Upper lobe of left lung (tissue), 6 donors: ENCODE measurements around the gene OPRPN. TPM values are rescaled to one million over a fixed set of nuclear protein-coding genes. Genes with fewer than 3 reads are reported as not detected.

Source experiments
- ATAC-seq, 2 donors: fragments of 200-7000 bp; cut with Tn5 transposase; one replicate each; pipeline ENCODE4 v1.9.1; 2022; ENCODE audit warnings: mild to moderate bottlenecking in 2 of 2, moderate library complexity in 2 of 2; ENCODE audit not compliant: low FRiP score in 2 of 2
- DNase-seq, 2 donors: peaks; one replicate each; pipeline ENCODE4 v3.0.0-alpha.2; 2019 to 2020
- H3K27ac ChIP-seq, 4 donors: fragments of 200-600 bp; sonication (generic); one replicate each; pipeline ENCODE4 v1.5.1; 2016 to 2019
- H3K27me3 ChIP-seq, 4 donors: fragments of 200-600 bp; sonication (generic); one replicate each; pipeline ENCODE4 v1.5.1; 2017 to 2019
- H3K36me3 ChIP-seq, 4 donors: fragments of 200-600 bp; sonication (generic); one replicate each; pipeline ENCODE4 v1.5.1; 2016 to 2019
- H3K4me1 ChIP-seq, 4 donors: fragments of 200-600 bp; sonication (generic); one replicate each; pipeline ENCODE4 v1.5.1; 2018 to 2019
- H3K4me3 ChIP-seq, 4 donors: fragments of 200-600 bp; sonication (generic); one replicate each; pipeline ENCODE4 v1.5.1; 2017 to 2019; ENCODE audit warnings: mild to moderate bottlenecking in 2 of 4, moderate library complexity in 1 of 4
- H3K9me3 ChIP-seq, 4 donors: fragments of 200-600 bp; sonication (generic); one replicate each; pipeline ENCODE4 v1.5.1; 2018 to 2019
- CTCF ChIP-seq, 6 experiments: fragments of 450-650 bp in 4 of 6; fragments of 200-600 bp in 2 of 6; sonication (generic) in 2 of 6; IDR thresholded peaks; one replicate each; pipeline ENCODE4 v1.5.1; 2016 to 2019; ENCODE audit warnings: antibody characterized with exemption in 6 of 6
- EP300 ChIP-seq, 4 donors: sonication (generic); formaldehyde crosslinking; IDR thresholded peaks; one replicate each; pipeline ENCODE4 v1.5.1; 2017; ENCODE audit warnings: antibody characterized with exemption in 4 of 4, control low read depth in 2 of 4
- POLR2A ChIP-seq, 4 donors: fragments of 450-650 bp; IDR thresholded peaks; one replicate each; pipeline ENCODE4 v1.5.1; 2016 to 2017; ENCODE audit warnings: antibody characterized with exemption in 4 of 4, mild to moderate bottlenecking in 2 of 4
- POLR2AphosphoS5 ChIP-seq, 2 donors: sonication (generic); formaldehyde crosslinking; IDR thresholded peaks; one replicate each; pipeline ENCODE4 v1.5.1; 2017; ENCODE audit warnings: antibody characterized with exemption in 2 of 2
- WGBS, 2 donors: methylation state at CpG; one replicate each; pipeline ENCODE4 v1.1.5; 2017 to 2018; 5-methylcytosine and 5-hydroxymethylcytosine counted together
- total RNA-seq, 6 donors: library from RNA; depleted of rRNA in 4 of 6; stranded (reverse); fragments of >200 nt in 4 of 6; gene quantifications; one replicate each; pipeline versions ENCODE4 v1.1.0 to v1.2.1, GENCODE V29; 2016 to 2021
- donor health status: DM: no; HTN: no; CAD: no; lungs with moderate emphysema.
- donor health status: DM: no; HTN: yes; CAD: no; lungs with severe emphysema.

OPRPN gene
- total RNA-seq, 6 donors from 2014 or later: not detected

DNA sequence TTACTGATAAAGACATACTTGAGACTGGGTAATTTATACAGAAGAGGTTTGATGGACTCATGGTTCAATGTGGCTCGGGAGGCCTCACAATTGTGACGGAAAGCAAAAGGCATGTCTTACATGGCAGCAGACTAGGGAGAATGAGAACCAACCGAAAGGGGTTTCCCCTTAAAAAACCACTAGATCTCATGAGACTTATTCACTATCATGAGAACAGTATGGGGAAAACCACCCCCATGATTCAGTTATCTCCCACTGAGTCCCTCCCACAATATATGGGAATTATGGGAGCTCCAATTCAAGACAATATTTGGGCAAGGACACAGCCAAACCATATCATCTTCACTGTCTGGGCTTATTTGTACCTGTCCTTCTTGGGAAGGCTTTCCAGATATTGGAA, 51.5 kb downstream of the OPRPN start:
- TF ChIP-seq POLR2AphosphoS5 (IDR thresholded peaks at IDR 0.05) (no peak), POLR2A (IDR thresholded peaks at IDR 0.05) (no peak), CTCF (IDR thresholded peaks at IDR 0.05) (no peak), EP300 (IDR thresholded peaks at IDR 0.05) (no peak)
- no peaks in the 10 kb centered on the region for H3K27me3 ChIP-seq
- H3K27ac ChIP-seq: no peak overlapping the region
- peaks cover 0 to 3% (median 0%) of the 10 kb centered on the region in 4 donors for H3K9me3 ChIP-seq
- 86 to 88% methylated on average over 3 of the region's 3 CpGs for WGBS, 2 donors
- DNase-seq: no peak
- H3K4me1 ChIP-seq: no peaks in the 10 kb centered on the region
- ATAC-seq: no peak
- no peaks in the 10 kb centered on the region for H3K36me3 ChIP-seq
- no peak overlapping the region for H3K4me3 ChIP-seq

DNA sequence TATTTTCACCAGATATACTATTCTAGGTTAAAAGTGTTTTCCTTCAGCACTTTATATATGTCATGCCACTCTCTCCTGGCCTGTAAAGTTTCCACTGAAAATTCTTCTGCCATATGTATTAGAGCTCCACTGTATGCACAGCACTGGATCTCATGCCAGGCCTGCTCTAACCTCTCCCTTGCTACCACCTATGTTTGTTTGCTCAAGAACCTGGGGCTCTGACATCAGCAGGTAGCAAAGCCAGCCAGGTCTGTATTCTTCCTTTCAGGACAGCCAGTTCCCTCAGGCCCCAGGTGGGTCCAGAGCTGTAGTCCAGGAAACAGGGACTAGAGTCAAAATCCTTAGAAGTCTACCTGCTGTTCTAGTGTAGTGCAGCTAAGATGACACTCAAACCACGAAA, 55.2 kb downstream of the OPRPN start:
- 0% methylated on average over 1 of the region's 1 CpG; no CpG with 5 or more reads in 1 of the 2 donors for WGBS, 2 donors
- Histone ChIP-seq H3K36me3 (no peaks in the 10 kb centered on the region), H3K4me1 (no peaks in the 10 kb centered on the region), H3K9me3 (peaks cover 0 to 3% (median 0%) of the 10 kb centered on the region in 4 donors), H3K27me3 (no peaks in the 10 kb centered on the region), H3K4me3 (no peak overlapping the region), H3K27ac (no peak overlapping the region)
- ATAC-seq (peak in 1 of 2 donors; percentile 45), DNase-seq (no peak)
- no peak for TF ChIP-seq POLR2AphosphoS5 (IDR thresholded peaks at IDR 0.05)
- TF ChIP-seq EP300 (IDR thresholded peaks at IDR 0.05): no peak
- no peak for TF ChIP-seq CTCF (IDR thresholded peaks at IDR 0.05)
- no peak for TF ChIP-seq POLR2A (IDR thresholded peaks at IDR 0.05)

Other genes with a start within 250 kb of the OPRPN start
- not detected for gene PRR27, start 243.7 kb upstream of the OPRPN start, total RNA-seq
- gene ODAM, start 202.2 kb upstream of the OPRPN start, total RNA-seq: 1 to 10 TPM in 5 of 6 donors, not detected in 1; 1.1 to 6.5 (median 3.3) TPM
- gene FDCSP, start 171.8 kb upstream of the OPRPN start, total RNA-seq: under 1 TPM in 1 of 6 donors, not detected in 5; 0.51 TPM
- gene CSN3, start 155.3 kb upstream of the OPRPN start, total RNA-seq: not detected
- gene CABS1, start 63.0 kb upstream of the OPRPN start, total RNA-seq: not detected
- not detected for gene SMR3A, start 37.2 kb upstream of the OPRPN start, total RNA-seq
- gene SMR3B, start 14.8 kb upstream of the OPRPN start, total RNA-seq: not detected
- not detected for gene MUC7, start 74.3 kb downstream of the OPRPN start, total RNA-seq
- gene AMTN, start 120.6 kb downstream of the OPRPN start, total RNA-seq: not detected
- gene AMBN, start 194.3 kb downstream of the OPRPN start, total RNA-seq: not detected
- under 1 TPM in 2 of 6 donors, not detected in 4; 0.17 to 0.26 TPM for gene ENAM, start 230.8 kb downstream of the OPRPN start, total RNA-seq